ENCODE measurements around the gene MXD4.
"Not testable (repeated sequence)": the region's sequence is repeated elsewhere in the genome, so short reads cannot be mapped to it uniquely, and the experiment has no call there.

MXD4 gene

DNA sequence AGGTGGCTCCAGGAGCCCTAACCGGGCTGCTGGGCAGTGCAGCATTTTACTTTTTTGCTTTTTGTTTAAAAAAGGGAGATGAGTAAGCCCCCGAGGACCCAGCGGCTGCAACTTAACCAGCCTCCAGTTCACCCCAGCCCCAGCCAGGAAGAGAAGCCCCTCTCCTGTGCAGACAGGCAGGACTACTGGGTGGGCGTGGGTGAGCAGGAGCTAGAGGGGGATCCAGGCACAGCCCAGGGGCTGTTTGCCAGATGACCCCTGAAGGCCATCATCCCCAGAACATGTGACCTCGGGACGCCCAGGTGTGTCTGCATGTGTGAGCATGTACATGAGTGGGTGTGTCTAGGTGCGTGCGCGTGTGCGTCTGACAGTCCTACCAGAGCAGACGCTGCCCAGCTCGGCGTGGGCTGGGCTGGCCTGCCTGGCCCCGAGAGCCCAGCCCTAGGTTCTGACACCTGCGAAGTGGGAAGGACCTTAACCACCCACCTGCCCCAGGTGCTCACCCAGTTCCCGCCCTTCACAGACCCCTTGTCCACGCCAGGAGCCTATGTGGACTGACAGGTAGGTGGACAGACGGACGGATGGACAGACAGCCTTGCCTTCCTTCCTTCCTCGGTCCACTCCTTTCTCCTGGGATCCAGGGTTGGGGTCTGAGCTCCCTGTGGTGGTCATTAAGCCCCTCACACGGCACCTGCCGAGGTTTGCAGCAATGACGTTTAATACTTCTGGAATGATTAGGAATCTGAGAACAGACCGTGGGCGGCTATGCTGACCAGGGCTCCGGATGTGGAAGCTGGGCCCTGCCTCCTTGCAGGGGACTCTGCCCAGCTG is 12.2 kb downstream of the MXD4 start:
- no peak for DNase-seq

DNA sequence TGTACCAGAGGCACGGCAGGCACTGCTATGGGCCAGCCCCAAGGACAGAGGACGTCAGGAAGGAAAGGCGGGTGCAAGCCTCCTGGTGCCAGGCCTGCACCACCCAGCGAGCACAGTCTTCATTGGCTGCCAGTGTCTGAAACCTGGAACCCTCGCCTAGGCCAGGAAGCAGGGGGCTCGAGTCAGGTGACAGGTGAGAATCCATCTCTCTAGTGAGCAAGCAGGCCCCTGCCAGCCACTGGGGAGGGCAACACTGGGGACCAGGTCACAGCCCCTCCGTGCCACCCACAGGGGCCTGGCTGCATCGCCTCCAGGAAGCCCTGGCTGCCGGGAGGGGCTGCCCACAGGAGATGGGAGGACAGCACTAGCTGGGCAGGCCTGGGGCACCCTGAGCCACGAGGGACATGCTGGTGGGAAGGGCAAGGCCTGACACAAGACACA is 13.1 kb downstream of the MXD4 start:
- DNase-seq = no peak

DNA sequence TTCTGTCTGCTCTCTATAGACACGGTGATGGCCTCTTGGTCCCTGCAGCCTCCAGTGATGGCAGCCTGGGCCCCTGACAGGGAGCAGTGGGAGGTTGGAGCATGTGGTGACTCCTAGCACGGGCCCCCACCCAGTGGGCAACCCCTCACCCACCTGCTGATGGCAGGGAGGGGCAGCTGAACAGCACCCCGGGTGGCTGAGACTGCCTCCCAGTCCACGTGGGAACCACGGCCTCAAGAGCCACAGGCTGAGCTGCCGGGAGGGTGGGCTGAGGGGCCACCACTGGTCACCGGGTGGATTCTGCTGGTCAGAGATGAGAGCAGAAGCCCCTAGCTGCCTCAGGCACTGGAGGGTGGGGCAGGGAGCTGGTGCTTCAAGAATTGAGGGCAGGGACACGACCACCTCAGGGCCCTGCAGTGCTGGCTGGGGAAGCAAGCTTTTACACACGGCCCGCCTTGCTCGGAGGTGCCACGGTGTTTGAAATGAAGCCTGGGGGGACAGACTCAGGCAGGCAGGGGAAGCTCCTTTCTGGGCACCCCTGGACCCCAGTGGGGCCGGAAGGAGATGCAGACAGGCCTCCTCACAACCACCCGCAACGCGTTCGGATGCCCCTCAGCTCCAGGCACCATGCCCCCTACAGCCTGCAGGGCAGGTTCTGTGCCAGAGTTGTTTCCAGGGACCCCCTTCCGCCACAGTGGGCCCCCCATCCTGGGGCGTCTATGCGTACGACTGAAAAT is 13.7 kb downstream of the MXD4 start:
- DNase-seq = no peak

DNA sequence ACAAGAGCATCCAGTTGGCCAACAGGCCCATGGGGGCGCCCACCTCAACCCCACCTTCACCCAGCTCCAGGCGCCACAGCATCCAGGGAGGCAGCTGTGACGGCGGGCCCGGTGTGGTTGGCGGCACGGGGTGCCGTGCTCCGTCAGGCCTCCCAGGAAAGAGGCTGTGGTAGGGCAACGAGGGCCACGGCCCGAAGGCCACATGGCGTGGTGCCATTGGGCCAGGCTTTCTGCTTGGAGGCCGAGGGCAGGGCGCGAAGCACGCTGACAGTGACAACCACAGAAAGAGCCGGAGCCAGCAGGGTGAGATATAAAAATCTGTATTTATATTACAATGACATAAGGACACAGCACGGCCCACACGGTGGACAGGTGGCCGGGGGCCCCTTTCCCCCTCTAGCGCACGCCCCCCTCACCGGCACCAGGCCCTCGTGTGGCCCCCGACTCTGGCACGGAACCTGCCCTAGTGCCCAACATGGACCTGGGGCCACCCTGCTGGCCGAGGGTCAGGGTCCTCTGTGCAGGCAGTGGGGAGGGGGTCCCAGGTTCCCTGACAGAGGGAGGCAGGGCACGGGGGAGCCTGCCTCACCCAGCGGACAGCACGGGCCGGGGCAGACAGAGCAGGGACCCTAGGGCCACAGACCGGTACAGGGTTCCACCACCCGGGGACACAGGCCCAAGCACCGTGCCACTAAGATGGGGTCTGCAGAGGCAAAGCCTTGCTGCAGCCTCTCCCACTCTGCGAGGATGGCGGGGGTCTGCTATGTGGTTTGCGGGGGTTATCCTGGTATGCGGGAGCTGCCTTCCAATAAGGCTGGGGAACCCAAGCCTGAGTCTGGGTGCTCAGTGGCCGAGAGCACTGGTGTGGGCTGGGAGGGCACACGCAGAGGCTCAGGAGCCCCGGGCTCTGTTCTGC is 14.5 kb downstream of the MXD4 start:
- DNase-seq = no peak

DNA sequence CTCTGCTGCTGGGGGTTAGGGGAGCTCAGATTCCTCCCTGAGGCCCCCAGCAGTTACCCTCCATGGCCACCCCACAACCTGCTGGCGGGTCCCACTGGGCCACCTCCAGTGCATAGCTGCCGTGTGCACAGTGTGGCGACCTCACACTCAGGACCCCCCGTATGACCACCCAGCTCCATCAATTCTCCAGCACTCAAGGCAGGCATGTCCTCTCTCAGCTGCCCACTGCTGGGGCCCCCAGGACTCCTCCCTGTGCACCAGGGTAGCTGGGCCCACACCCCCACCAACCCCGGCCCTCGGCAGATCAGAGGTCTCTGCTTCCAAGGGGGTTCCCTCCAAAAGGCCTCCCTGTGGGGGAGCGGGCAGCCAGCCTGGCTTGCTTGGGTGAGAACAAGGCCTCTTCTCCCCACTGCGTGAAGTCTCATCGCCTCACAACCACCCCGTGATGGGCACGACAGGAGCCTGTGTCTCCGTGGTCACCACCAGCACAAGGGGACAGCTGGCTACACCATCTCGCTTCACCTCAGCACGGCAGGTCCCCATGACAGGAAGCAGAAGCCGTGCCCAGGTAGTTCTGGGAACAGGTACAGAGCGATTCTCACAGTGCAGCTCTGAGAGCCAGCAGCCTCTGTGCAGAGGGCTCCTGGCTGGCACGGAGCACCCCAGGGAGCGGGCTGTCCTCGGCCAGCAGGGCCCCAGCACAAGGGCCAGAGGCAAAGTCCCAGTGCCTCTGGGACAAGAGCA is 15.4 kb downstream of the MXD4 start:
- no peak for DNase-seq

DNA sequence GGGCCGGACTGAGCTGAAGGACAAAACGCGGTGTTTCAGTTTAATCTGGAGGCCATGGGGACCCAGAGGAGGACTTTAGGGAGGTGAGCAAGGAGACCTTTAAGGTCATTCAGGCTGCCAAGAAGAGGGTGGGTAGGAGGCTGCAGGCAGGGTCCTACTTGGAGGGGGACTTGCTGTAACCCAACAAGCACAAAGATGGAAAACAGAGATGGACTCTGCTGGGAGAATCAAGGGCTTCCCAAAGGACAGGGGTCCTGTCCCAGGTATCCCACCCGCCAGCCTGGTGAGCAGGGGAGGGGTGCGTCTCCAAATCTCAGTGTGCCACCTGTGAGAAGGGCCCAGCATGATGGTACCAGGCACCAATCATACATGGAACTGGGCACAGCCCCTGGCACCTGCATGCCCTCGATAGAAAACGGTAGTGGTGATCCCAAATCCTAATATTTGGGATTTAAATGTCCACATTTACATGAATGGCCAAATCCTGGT is 16.1 kb downstream of the MXD4 start:
- DNase-seq = no peak

DNA sequence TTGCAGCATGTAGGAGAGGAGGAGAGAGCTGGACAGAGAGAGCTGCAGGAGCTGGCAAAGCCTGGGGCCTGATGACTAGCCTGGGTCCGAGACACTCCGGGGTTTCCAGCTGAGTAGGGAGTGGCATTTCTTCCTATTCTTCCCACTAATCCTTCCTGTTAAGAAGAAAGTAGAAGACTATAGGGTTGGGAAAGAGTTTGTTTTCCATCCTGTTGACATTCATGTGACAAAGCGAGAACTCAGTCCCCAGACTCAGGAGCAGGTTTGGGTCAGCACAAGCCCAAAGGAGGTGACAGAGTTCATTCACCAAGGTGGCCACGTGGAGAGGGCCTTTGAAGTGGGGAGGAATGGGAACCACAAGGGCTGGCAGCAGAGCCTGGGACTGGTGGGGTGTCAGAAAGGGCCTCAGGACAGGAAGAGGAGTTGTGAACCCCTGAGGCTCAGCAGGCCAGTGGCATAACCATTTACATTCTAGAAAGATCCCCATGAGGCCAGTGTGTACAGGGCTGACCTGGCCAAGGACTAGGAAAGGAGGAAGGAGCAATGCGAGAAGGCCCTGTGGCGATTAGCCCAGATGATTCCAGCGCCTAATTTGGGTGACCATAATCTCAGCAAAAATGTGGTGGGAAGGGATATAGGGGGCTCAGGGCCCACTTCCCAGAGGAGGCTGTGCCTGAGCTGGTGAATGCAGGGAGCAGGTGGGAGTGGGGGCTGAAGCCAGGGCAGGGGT is 16.7 kb downstream of the MXD4 start:
- no peak for DNase-seq

DNA sequence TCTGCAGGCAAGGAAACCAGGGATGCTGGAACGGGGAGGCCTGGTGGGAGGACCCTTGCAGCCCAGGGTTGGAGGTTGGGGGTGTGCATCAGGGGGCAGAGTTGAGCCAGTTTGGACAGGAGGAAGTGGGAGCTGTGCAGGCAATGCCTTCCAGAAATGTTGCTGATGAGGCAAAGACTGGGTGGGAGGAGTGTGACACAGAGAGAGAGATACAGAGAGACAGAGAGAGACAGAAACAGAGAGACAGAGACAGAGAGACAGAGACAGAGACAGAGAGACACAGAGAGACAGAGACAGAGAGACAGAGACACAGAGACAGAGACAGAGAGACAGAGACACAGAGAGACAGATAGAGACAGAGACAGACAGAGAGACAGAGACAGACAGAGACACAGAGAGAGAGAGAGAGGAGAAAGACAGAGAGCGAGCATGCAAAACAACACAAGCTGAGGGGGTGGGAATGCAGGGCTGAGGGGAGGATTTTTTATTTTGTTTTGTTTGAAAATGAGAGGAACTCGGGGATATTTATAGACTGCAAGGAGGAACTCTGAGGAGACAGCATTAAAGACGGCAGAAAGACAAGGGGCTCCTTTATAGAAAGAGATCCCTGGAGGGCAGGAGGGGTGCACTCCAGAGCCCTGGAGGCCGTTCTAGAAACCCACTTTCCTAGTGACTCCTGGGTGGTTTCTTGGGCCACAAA is 18.1 kb downstream of the MXD4 start:
- DNase-seq = peak; percentile 82

DNA sequence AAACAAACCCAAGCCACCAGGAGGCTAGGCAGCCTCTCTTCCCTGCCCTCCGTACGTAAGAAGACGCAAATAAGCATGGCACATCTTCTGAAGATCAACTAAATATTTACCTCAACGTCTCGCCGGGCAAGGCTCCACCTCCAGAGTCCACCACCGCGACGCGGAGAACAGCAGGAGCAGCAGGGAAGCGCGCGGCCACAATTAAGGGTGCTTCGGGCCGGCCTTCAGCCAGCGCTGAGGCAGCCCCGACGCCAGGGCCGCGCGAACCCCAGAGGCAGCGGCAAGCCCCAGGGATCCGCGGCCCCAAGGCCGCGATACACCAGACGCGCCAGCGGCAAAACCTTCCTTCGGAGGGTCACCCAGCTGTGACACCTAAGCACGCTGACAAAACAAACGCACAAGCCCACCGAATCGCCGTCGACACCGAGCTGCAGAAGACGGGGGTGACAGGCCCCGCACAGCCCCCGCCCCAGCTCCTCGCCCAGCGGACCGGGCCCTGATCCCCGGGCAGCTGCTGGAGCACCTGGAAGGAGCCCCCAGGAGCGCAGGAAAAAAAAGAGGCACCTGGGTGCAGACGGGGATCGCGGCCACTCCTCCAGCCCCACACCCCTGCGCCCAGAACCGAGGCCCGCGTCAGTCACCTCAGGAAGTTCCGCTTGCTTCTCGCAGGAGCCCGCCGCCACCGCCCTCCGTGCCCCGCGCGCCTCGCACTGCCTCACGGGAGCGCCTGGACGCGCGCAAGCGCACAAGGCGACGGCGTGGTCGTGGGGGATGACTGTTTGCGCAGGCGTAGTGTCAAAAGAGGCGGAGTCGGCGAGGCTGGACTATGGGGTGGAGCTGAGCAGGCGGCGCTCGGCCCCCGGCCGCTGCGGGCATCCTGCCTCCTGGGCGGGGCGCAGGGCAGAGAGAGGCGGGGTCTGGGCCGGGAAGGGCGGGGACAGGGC is 20.2 kb downstream of the MXD4 start, which contains the start of the genes HAUS3 and POLN:
TSS of gene HAUS3 (minus strand) at position 712 of the 944 bp plus-strand sequence. CDS start 1,175 bp downstream, outside the sequence.
TSS of gene POLN (minus strand) at position 712 of the 944 bp plus-strand sequence. CDS start 12,890 bp downstream, outside the sequence.
- DNase-seq = peak; percentile 96

DNA sequence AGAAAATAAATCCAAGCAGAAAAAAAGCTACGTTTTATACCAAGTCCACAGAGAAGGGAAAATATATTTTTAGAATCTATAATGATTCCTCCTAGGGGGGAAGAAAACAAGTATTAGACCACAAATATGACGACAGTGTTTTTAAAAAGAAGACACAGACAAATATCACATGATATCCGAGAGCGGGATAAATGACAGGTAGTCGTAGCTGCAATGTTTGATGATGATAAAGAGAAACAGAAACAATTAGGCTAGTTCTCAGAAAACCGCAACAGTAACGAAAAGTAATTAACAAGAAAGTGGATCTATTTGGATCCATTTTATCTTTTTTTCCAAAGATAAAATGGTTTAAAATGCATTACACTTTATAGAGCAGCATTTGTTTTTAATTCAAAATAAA is 20.9 kb downstream of the MXD4 start:
- no peak for DNase-seq

DNA sequence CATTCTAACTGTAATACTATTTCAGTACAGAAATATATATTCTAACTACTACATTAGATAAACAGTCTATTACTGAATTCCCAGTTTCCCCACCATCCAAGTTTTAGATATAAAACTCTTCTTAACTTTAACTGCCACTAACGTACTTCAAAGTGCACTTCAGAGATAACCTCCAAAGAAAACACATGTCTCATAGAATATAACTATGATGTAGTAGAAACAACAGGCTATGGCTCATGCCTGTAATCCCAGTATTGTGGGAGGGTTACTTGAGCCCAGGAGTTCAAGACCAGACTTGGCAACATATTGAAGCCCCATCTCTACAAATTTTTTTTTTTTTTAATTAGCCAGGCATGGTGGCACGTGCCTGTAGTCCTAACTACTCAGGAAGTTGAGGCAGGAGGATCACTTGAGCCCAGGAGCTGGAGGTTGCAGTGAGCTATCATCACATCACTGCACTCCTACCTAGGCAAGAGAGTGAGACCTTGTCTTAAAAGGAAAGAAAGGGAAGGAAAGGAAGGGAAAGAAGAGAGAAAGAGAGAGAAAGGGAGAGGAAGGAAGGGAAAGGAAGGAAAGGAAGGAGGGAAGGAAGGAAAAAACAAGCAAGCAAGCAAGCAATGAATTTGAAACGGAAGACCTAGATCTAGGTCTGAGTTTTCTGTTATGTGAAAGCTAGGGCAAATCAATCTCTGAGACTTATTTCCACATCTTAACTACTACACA is 24.8 kb downstream of the MXD4 start:
- no peak for DNase-seq

DNA sequence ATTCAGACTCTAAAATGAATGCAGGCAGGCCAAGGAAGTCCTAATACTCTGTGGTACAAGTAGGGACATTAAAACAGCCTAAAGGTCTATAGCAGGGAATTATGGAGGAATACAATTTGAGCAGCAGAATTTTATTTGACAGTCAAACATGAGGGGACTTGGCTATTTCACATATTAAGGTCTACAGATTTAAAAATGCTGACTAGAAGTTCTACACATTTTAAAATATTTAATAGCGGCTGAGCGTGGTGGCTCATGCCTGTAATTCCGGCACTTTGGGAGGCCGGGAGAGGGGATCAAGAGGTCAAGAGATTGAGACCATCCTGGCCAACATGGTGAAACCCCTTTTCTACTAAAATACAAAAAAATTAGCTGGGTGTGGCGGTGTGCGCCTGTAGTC is 30.8 kb downstream of the MXD4 start:
- no peak for DNase-seq

DNA sequence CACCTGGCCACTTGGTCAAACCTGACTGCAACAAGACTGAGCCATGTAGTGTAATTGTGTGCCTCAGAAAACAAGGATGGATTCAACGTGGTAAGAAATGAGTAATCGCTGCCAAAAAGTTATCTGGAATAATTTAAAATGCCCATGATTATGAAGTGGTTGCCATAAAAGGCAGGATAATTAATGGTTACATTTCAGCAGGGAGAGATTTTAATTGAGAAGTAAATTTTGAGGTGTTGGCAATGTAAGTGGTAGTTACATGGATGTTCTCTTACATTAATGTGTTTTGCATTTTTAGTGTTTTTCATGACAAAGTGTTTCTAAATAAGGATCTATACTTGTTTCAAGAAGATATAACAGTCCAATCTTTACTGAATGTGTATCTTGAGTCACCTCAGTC is 35.6 kb downstream of the MXD4 start:
- DNase-seq = no peak

DNA sequence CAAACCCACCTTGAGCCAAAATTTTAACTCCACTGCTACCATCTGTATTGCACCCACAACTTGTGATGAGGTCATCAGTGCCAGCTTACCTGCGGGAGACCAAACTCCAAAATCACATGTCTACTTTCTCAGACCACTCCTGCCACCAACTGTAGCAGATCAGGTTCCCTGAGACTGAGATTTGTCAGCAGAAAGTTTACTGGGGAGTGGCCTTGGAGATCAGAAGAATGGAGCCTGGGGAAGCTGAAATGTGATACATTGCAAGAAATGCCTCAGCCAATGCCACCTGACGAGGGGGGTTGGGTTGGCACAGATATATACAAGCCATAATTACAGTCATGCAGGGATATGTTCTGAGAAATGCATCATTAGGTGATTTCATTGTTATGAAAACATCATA is 39.1 kb downstream of the MXD4 start:
- DNase-seq = no peak

DNA sequence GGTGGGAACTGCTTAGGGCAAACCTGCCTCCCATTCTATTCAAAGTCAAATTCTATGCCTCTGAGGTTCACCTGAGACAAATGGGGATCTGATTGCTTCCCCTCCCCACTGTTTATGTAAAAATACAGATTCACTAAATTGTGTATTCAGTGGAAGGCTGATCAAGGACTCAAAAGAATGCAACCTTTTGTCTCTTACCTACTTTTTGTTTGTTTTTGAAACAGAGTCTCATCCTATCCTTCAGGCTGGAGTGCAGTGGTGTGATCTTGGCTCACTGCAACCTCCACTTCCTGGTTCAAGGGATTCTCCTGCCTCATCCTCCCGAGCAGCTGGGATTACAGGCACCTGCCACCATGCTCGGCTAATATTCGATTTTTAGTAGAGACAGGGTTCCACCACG is 40.5 kb downstream of the MXD4 start:
- DNase-seq = not testable (repeated sequence)

DNA sequence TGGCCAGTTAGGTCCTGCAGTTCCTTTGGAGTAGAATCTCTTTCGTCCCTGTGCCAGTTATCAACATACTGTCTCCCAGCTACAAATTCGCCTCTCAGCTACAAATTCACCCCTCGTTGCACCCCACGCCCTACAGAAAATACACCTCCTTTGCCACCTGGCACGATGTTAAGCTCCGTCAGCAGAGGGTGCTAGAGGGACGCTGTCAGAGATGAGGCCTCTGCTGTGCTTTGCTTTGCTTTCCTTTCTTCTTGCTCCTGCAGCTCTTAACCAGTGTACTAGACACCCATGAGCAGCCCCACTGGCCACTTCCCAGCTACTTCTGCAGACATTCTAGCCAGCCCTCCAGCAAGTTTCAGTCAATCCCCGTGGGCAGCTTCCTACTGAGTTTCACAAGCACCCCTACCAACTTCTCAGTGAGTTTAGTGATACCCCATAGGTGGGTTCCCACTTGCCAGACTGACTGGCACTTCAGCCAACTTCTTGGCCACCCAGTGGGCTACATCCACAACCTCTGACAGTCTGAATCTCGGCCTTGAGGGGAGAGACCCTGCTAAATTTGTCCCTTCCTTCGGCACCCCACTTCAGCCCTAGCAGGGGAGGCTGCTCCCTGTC is 41.8 kb downstream of the MXD4 start:
- peak; percentile 72 for DNase-seq

DNA sequence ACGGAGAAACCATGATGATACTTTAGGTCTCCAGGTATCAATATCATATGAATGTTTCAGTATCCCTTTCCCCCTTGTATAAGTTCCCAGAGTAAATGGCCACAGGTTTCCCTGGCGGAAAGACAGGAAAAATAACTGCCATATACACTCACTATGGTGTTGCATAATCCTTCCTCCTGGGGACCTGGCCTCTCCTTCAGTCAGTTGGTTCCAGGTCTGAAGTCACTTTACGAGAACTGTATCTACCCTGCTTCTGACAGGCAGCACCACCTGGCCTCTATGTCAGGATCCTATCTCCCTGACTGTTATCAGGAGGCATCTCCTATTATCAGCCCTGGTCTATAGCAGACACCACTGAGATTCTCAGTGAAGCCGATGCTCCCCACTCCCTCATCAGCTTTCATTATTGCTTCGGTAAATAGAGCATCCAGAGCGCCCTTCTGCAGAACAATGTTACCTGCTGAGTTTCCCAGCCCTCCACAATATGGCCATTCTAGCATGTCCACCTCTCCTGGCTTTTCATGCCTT is 42.6 kb downstream of the MXD4 start:
- DNase-seq = no peak

DNA sequence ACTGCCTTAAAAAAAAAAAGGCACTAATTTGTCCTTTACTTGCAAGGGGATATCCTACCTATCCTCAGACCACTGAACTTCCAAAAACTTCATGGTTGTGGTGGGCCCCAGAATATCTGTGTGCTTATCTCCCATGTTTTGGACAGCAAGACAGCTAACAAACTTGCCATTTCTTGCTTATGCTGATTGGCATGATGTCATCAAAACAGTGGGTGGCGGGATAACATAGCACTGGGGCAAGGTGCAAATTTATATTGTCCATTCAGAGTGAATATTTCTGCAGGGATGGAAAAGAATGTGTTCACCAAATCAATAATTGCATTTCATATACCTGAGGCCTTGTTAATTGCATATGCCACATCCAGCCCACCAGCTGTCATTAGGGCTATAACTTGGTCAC is 43.5 kb downstream of the MXD4 start:
- no peak for DNase-seq

Data from RPMI8226 (cell line).